Measurements from ENCODE around the gene EGFR. TPM values are rescaled to one million over a fixed set of nuclear protein-coding genes. Genes with fewer than 3 reads are reported as not detected.

EGFR gene
- total and polyA plus RNA-seq, 2 donors (not counting 3 experiments of a cell fraction or from before 2014, with no cell fraction given), result 1.5 to 4.1 TPM

DNA sequence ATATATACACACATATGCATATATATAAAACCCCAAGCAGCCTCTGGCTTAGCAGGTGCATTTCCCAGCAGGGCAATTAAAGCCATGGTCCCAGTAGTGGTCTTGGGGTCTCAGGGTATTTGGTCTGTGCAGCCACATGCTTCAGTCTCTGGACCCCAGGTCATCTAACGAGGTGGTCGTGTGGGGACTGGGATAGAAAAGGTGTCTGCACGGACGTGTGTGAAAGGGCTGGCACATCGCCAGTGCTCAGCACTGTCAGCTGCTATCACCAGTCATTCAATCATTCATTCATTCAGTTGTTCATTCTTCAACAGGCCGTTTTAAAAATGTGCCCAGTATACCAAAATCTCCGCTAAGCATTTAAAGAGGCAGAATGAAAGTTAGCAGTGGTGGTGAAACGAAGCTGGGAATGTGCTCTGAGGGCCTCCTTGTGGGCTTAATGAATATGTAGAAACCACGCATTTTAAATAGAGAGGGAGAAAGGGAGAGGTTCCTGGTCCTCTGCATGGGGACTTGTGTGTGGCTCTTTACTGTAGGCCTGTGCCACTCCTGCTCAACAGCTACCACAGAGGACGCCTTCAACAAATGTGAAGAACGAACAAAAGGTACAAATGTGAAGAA is 170.4 kb downstream of the EGFR start:
- no TSS peak for BruUV-seq (replicated peaks)
- ChIA-PET CTCF (interaction anchor here (1.1 kb wide), 1 partner anchor 170 kb away, joined by 3 read pairs; no protein-coding TSS in a partner anchor), POLR2A (no interaction called here)
- FAIRE-seq, result no peak
- Histone ChIP-seq H3K9ac (replicated peaks; ENCODE audit: extremely low read depth, insufficient read depth, low read length) (no peak overlapping the region), H3K9me1 (replicated peaks; ENCODE audit: control insufficient read depth, extremely low read depth, insufficient read depth, low read length) (no peaks in the 10 kb centered on the region), H3K9me3 (replicated peaks; ENCODE audit: control insufficient read depth, insufficient read depth, low read length) (no peaks in the 10 kb centered on the region), H3K4me2 (ENCODE audit: insufficient read depth, low read length) (no peak overlapping the region), H3K4me1 (ENCODE audit: control insufficient read depth, extremely low read depth, insufficient read depth, low read length) (peaks cover 49% of the 10 kb centered on the region), H3K27me3 (ENCODE audit: control insufficient read depth in 2 of 2, insufficient read depth in 2 of 2, low read length in 2 of 2) (no peaks in the 10 kb centered on the region), H2AFZ (ENCODE audit: low read depth, low read length) (no peak overlapping the region), H3K79me2 (ENCODE audit: control insufficient read depth, insufficient read depth, low read length) (no peaks in the 10 kb centered on the region), H3K4me3 (replicated peaks in 1 of 3; ENCODE audit: insufficient read depth in 1 of 3, low read depth in 1 of 3, low read length in 3 of 3) (no peak overlapping the region), H3K27ac (ENCODE audit: insufficient read depth, low read depth, low read length) (no peak overlapping the region), H3K36me3 (ENCODE audit: control insufficient read depth in 2 of 2, extremely low read depth in 1 of 2, insufficient read depth in 2 of 2, low read length in 2 of 2) (no peaks in the 10 kb centered on the region), H4K20me1 (replicated peaks; ENCODE audit: control insufficient read depth, extremely low read depth, insufficient read depth, low read length) (no peaks in the 10 kb centered on the region)
- no peak for DNase-seq (ENCODE audit: low read depth, low spot score)
- TF ChIP-seq MYC (IDR thresholded peaks at IDR 0.05; ENCODE audit: low read depth, low read length) (no peak), GATA2 (IDR thresholded peaks at IDR 0.05; ENCODE audit: insufficient read depth, insufficient read length, low read depth, low read length) (no peak), POLR2AphosphoS5 (IDR thresholded peaks at IDR 0.05; ENCODE audit: insufficient read depth, low read depth, low read length) (no peak), EZH2 (IDR thresholded peaks at IDR 0.05; ENCODE audit: borderline replicate concordance, low read depth, low read length, severe bottlenecking) (no peak), POLR2A (IDR thresholded peaks at IDR 0.05; ENCODE audit: low read depth, low read length) (no peak), JUN (IDR thresholded peaks at IDR 0.05; ENCODE audit: borderline replicate concordance, insufficient read depth, insufficient read length, low read depth) (no peak), FOS (IDR thresholded peaks at IDR 0.05; ENCODE audit: borderline replicate concordance, insufficient read depth, low read length) (no peak)
- TF ChIP-seq, protein P1, sequence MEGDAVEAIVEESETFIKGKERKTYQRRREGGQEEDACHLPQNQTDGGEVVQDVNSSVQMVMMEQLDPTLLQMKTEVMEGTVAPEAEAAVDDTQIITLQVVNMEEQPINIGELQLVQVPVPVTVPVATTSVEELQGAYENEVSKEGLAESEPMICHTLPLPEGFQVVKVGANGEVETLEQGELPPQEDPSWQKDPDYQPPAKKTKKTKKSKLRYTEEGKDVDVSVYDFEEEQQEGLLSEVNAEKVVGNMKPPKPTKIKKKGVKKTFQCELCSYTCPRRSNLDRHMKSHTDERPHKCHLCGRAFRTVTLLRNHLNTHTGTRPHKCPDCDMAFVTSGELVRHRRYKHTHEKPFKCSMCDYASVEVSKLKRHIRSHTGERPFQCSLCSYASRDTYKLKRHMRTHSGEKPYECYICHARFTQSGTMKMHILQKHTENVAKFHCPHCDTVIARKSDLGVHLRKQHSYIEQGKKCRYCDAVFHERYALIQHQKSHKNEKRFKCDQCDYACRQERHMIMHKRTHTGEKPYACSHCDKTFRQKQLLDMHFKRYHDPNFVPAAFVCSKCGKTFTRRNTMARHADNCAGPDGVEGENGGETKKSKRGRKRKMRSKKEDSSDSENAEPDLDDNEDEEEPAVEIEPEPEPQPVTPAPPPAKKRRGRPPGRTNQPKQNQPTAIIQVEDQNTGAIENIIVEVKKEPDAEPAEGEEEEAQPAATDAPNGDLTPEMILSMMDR (IDR thresholded peaks at IDR 0.05; ENCODE audit: extremely low read depth in 1 of 2, insufficient read depth in 1 of 2, low read depth in 1 of 2, low read length in 2 of 2), result no peak
- TF ChIP-seq, protein P2, sequence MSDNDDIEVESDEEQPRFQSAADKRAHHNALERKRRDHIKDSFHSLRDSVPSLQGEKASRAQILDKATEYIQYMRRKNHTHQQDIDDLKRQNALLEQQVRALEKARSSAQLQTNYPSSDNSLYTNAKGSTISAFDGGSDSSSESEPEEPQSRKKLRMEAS (IDR thresholded peaks at IDR 0.05; ENCODE audit: insufficient read depth, insufficient read length), result no peak
- intact Hi-C loops (cut with micrococcal nuclease) (no loop called here), dilution Hi-C loops (cut with MboI; ENCODE audit: extremely low pct_ligation_motif_present, low sequenced_read_pairs) (no loop called here)

All from endothelial cell of umbilical vein (primary cell).